ENCODE results near the gene NDOR1. TPM values are rescaled to one million over a fixed set of nuclear protein-coding genes. Genes with fewer than 3 reads are reported as not detected.
"Not testable (repeated sequence)": the region's sequence is repeated elsewhere in the genome, so short reads cannot be mapped to it uniquely, and the experiment has no call there.

The NDOR1 gene
- total and polyA plus RNA-seq, 2 experiments from 2014 or later: 8.5 to 12.4 TPM

DNA sequence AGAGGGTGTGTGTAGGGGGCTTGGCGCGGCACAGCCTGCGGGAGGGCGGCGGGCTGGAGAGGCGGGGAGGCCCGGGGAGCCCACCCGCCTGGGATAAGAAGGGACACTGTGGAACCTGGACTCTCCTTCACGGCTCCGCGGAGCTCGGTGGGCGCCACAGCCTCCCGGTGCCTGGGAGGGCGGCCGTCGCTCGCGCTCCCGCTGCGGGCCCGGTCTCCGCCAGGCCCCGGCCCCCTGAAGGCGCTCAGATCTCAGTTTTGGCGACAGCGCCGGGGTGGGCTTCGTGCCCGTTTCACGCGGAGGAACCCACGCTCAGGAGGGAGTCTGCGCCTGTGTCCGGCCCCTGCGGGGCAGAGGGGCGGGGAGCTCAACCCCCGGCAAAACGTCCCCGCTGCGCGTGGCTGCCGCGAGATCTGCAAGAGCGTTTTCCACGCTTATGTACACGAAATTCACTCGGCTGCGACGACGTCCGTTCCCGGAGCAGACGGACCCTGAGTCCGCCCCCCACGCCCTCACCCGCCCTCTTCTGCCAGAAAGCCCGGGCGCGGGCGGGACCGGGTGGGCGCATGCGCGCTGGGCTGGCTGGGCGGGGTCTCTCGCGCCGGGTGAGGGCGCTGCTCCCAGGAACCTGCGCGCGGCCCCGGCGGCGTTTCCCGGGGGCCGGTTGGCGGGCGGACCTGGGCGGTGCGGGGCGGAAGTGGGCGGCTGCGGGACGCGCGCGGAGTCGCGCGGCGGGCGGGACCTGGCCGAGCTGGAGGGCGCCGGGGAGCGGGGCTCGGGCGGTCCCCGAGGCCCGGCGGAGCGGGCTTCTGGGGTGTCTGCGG is 49.3 kb downstream of the NDOR1 start, which contains the start of gene NELFB:
Gene NELFB, plus strand, starts transcription at position 704 of the 824 bp plus-strand sequence.
- Histone ChIP-seq H3K4me3 (peak within 1 kb of the TSS; percentile 92), H3K9me3 (ENCODE audit: low read depth) (no peaks in the 10 kb centered on the region), H4K20me1 (ENCODE audit: insufficient read depth) (no peaks in the 10 kb centered on the region), H3F3A (ENCODE audit: insufficient read depth) (no peaks in the 10 kb centered on the region), H3K4me2 (ENCODE audit: unreplicated experiment) (peak within 1 kb of the TSS; percentile 88), H3K36me3 (ENCODE audit: low read depth) (no peaks in the 10 kb centered on the region; the same call in 1 of the 2 replicates), H3K9me2 (ENCODE audit: insufficient read depth) (no peaks in the 10 kb centered on the region), H3K27ac (0 out of 2 replicates have a peak within 1 kb of the TSS, but pooled peaks have one; percentile 28), H3K79me2 (ENCODE audit: insufficient read depth) (peaks cover 41% of the 10 kb centered on the region), H3K9ac (peak within 1 kb of the TSS; percentile 85), H2AFZ (peak within 1 kb of the TSS; percentile 96), H3K27me3 (replicated peaks; ENCODE audit: insufficient read depth) (no peaks in the 10 kb centered on the region), H3K4me1 (ENCODE audit: insufficient read depth) (0 out of 2 replicates have a peak, but pooled peaks cover 3% of the 10 kb centered on the region)
- in situ Hi-C loops (cut with MboI): no loop called here
- WGBS, 2 experiments (ENCODE audit: low coverage in 1 of 2, low lambda C conversion rate in 2 of 2, missing lambda C conversion rate in 2 of 2): 1 to 3% methylated on average over 41 to 66 of the region's 105 CpGs
- peak; percentile 90 for DNase-seq
- TF ChIP-seq EZH2 (IDR thresholded peaks at IDR 0.05; ENCODE audit: insufficient read depth, poor library complexity, severe bottlenecking) (no peak), EZH2phosphoT487 (IDR thresholded peaks at IDR 0.05; ENCODE audit: insufficient read depth, low read depth) (no peak)

DNA sequence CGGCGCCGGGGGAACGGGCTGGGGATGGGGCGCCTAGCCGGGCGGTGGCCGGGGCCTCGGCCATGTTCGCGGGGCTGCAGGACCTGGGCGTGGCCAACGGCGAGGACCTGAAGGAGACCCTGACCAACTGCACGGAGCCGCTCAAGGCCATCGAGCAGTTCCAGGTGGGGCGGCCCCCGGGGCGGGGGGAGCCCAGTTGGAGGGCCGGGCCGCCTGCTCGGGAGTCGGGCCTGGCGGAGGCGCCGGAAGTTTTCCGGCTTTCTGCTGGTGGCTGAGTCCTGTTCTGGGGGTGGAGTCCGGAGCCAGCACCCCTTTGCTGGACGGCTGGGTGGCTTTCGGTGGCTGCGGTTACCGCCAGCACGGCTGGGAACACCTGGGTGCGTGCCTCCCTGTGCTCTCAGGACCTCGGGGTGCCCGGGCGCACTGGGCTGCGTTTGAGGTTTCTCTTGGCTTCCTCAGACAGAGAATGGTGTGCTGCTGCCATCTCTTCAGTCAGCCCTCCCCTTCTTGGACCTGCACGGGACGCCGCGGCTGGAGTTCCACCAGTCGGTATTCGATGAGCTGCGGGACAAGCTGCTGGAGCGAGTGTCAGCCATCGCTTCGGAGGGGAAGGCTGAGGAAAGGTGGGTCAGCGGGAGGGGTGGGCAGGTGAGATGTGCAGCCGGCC is 50.1 kb downstream of the NDOR1 start:
- no peaks in the 10 kb centered on the region; the same call in 1 of the 2 replicates for H3K36me3 ChIP-seq (ENCODE audit: low read depth)
- H3K27ac ChIP-seq: 0 out of 2 replicates have a peak overlapping the region, but pooled peaks have one; percentile 28
- DNase-seq: peak; percentile 68
- H3F3A ChIP-seq (ENCODE audit: insufficient read depth): no peaks in the 10 kb centered on the region
- H4K20me1 ChIP-seq (ENCODE audit: insufficient read depth): no peaks in the 10 kb centered on the region
- 1 to 3% methylated on average over 24 to 51 of the region's 51 CpGs for WGBS, 2 experiments (ENCODE audit: low coverage in 1 of 2, low lambda C conversion rate in 2 of 2, missing lambda C conversion rate in 2 of 2)
- no peaks in the 10 kb centered on the region for H3K9me2 ChIP-seq (ENCODE audit: insufficient read depth)
- H3K79me2 ChIP-seq (ENCODE audit: insufficient read depth): peaks cover 41% of the 10 kb centered on the region
- no peaks in the 10 kb centered on the region for H3K27me3 ChIP-seq (replicated peaks; ENCODE audit: insufficient read depth)
- peak overlapping the region; percentile 92 for H3K4me3 ChIP-seq
- 0 out of 2 replicates have a peak, but pooled peaks cover 3% of the 10 kb centered on the region for H3K4me1 ChIP-seq (ENCODE audit: insufficient read depth)
- H2AFZ ChIP-seq: peak overlapping the region; percentile 84
- no peaks in the 10 kb centered on the region for H3K9me3 ChIP-seq (ENCODE audit: low read depth)
- peak overlapping the region; percentile 83 for H3K4me2 ChIP-seq (ENCODE audit: unreplicated experiment)
- no peak for TF ChIP-seq EZH2 (IDR thresholded peaks at IDR 0.05; ENCODE audit: insufficient read depth, poor library complexity, severe bottlenecking)
- no peak for TF ChIP-seq EZH2phosphoT487 (IDR thresholded peaks at IDR 0.05; ENCODE audit: insufficient read depth, low read depth)
- in situ Hi-C loops (cut with MboI): no loop called here
- peak overlapping the region; percentile 85 for H3K9ac ChIP-seq

DNA sequence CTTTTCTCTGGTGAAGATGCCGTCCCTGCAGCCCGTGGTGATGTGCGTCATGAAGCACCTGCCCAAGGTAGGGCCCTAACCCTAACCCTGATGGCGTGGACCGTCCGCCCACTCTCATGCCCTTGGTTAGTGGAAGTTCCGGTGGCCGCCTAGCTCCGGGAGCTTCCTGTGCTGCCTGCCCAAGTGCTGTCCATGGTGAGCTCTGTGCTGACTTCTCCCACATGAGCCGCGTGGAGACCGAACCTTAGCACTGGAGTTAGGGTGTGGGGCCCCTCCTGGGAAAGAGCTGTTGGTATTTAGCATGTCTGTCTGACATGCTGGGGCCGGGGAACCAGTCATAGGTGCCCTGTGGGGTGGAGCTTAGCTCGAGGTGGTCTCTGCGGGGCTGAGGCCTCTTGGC is 50.9 kb downstream of the NDOR1 start:
- no peaks in the 10 kb centered on the region for H3K9me2 ChIP-seq (ENCODE audit: insufficient read depth)
- no peaks in the 10 kb centered on the region for H3K27me3 ChIP-seq (replicated peaks; ENCODE audit: insufficient read depth)
- DNase-seq: peak; percentile 30
- H4K20me1 ChIP-seq (ENCODE audit: insufficient read depth): no peaks in the 10 kb centered on the region
- H3K36me3 ChIP-seq (ENCODE audit: low read depth): no peaks in the 10 kb centered on the region; the same call in 1 of the 2 replicates
- 0 out of 2 replicates have a peak, but pooled peaks cover 3% of the 10 kb centered on the region for H3K4me1 ChIP-seq (ENCODE audit: insufficient read depth)
- H3K4me3 ChIP-seq: peak overlapping the region; percentile 92
- in situ Hi-C loops (cut with MboI): no loop called here
- H3K9ac ChIP-seq: peak overlapping the region; percentile 85
- H3K9me3 ChIP-seq (ENCODE audit: low read depth): no peaks in the 10 kb centered on the region
- WGBS, 2 experiments (ENCODE audit: low coverage in 1 of 2, low lambda C conversion rate in 2 of 2, missing lambda C conversion rate in 2 of 2): 82 to 83% methylated on average over 15 of the region's 15 CpGs
- peak overlapping the region; percentile 83 for H3K4me2 ChIP-seq (ENCODE audit: unreplicated experiment)
- H3K79me2 ChIP-seq (ENCODE audit: insufficient read depth): peaks cover 41% of the 10 kb centered on the region
- no peak overlapping the region for H3K27ac ChIP-seq
- no peak overlapping the region for H2AFZ ChIP-seq
- TF ChIP-seq EZH2phosphoT487 (IDR thresholded peaks at IDR 0.05; ENCODE audit: insufficient read depth, low read depth) (no peak), EZH2 (IDR thresholded peaks at IDR 0.05; ENCODE audit: insufficient read depth, poor library complexity, severe bottlenecking) (no peak)
- H3F3A ChIP-seq (ENCODE audit: insufficient read depth): no peaks in the 10 kb centered on the region

DNA sequence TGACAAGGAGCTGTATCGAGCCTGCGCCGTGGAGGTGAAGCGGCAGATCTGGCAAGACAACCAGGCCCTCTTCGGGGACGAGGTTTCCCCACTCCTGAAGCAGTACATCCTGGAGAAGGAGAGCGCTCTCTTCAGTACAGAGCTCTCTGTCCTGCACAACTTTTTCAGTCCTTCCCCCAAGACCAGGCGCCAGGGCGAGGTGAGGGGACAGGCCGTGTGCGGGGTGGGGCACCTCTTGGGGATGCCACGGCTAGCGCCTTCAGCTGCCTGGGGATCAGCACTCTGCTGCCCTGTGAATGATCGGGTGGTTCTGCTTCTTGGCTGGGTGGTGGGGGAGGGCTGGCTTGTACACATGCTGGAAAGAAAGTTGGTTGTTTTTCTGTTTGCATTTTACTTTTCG is 51.4 kb downstream of the NDOR1 start:
- Histone ChIP-seq H3K9me3 (ENCODE audit: low read depth) (no peaks in the 10 kb centered on the region), H3K4me3 (peak overlapping the region; percentile 92), H3F3A (ENCODE audit: insufficient read depth) (no peaks in the 10 kb centered on the region), H4K20me1 (ENCODE audit: insufficient read depth) (no peaks in the 10 kb centered on the region), H3K79me2 (ENCODE audit: insufficient read depth) (peaks cover 41% of the 10 kb centered on the region), H3K27me3 (replicated peaks; ENCODE audit: insufficient read depth) (no peaks in the 10 kb centered on the region), H3K4me1 (ENCODE audit: insufficient read depth) (0 out of 2 replicates have a peak, but pooled peaks cover 3% of the 10 kb centered on the region), H3K9ac (no peak overlapping the region), H3K9me2 (ENCODE audit: insufficient read depth) (no peaks in the 10 kb centered on the region), H3K4me2 (ENCODE audit: unreplicated experiment) (peak overlapping the region; percentile 83), H2AFZ (no peak overlapping the region), H3K27ac (no peak overlapping the region), H3K36me3 (ENCODE audit: low read depth) (no peaks in the 10 kb centered on the region; the same call in 1 of the 2 replicates)
- in situ Hi-C loops (cut with MboI): no loop called here
- 93% methylated on average over 15 of the region's 15 CpGs for WGBS, 2 experiments (ENCODE audit: low coverage in 1 of 2, low lambda C conversion rate in 2 of 2, missing lambda C conversion rate in 2 of 2)
- TF ChIP-seq EZH2 (IDR thresholded peaks at IDR 0.05; ENCODE audit: insufficient read depth, poor library complexity, severe bottlenecking) (no peak), EZH2phosphoT487 (IDR thresholded peaks at IDR 0.05; ENCODE audit: insufficient read depth, low read depth) (no peak)
- no peak for DNase-seq

DNA sequence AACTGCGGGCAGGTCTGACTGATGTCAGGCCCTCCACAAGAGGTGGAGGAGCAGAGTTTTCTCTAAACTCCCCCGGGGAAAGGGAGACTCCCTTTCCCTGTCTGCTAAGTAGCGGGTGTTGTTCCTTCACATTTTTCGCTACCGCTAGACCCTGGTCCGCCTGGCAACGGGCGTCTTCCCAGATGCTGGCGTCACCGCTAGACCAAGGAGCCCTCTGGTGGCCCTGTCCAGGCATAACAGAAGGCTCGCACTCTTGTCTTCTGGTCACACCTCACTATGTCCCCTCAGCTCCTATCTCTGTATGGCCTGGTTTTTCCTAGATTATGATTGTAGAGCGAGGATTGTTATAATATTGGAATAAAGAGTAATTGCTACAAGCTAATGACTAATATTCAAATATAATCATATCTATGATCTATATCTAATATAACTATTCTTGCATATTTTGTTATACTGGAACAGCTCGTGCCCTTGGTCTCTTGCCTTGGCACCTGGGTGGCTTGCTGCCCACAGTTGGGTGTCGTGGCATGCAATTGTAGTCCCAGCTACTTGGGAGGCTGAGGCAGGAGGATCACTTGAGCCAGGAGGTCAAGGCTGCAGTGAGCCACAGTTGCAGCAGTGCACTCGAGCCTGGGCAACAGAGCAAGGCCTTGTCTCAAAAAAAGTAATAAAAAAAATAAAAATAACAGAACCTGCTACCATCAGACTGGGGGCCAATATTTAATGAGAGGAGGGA is 56.8 kb downstream of the NDOR1 start:
- H3K9me3 ChIP-seq (ENCODE audit: low read depth); H3F3A ChIP-seq (ENCODE audit: insufficient read depth); H3K4me1 ChIP-seq (ENCODE audit: insufficient read depth); H3K4me2 ChIP-seq (ENCODE audit: unreplicated experiment); H3K27me3 ChIP-seq (replicated peaks; ENCODE audit: insufficient read depth); H3K9ac ChIP-seq; H3K27ac ChIP-seq; H3K9me2 ChIP-seq (ENCODE audit: insufficient read depth); in situ Hi-C loops (cut with MboI); H3K4me3 ChIP-seq; H2AFZ ChIP-seq; H4K20me1 ChIP-seq (ENCODE audit: insufficient read depth); H3K36me3 ChIP-seq (ENCODE audit: low read depth): not testable (repeated sequence)
- peaks cover 27% of the 10 kb centered on the region for H3K79me2 ChIP-seq (ENCODE audit: insufficient read depth)
- 55 to 57% methylated on average over 12 to 15 of the region's 15 CpGs for WGBS, 2 experiments (ENCODE audit: low coverage in 1 of 2, low lambda C conversion rate in 2 of 2, missing lambda C conversion rate in 2 of 2)
- DNase-seq: peak; percentile 41

Measured in GM23248 (cell line).